GM23248 (cell line): ENCODE data around the gene WFDC1. TPM values are rescaled to one million over a fixed set of nuclear protein-coding genes. Genes with fewer than 3 reads are reported as not detected.
"Not testable (repeated sequence)": the region's sequence is repeated elsewhere in the genome, so short reads cannot be mapped to it uniquely, and the experiment has no call there.

Experiments
- DNase-seq: peaks from one replicate; pipeline ENCODE4 v3.0.0-alpha.2; 2015
- H2AFZ ChIP-seq: fragments of 200-600 bp; sonication (generic); 2 replicates; pipeline ENCODE4 v1.6.1; 2016; ENCODE audit warnings: antibody characterized with exemption
- H3F3A ChIP-seq: fragments of 200-600 bp; sonication (generic); 2 replicates; pipeline ENCODE4 v1.6.1; 2016; ENCODE audit warnings: mild to moderate bottlenecking, antibody characterized with exemption, mixed run types; ENCODE audit not compliant: insufficient read depth
- H3K27ac ChIP-seq: fragments of 200-600 bp; sonication (generic); 2 replicates; pipeline ENCODE4 v1.5.1; 2016; ENCODE audit warnings: mild to moderate bottlenecking
- H3K27me3 ChIP-seq: fragments of 200-600 bp; sonication (generic); replicated peaks from 2 replicates; pipeline ENCODE4 v1.6.1; 2016; ENCODE audit warnings: mild to moderate bottlenecking; ENCODE audit not compliant: insufficient read depth
- H3K36me3 ChIP-seq: fragments of 200-600 bp; sonication (generic); 2 replicates; pipeline ENCODE4 v1.6.1; 2016; ENCODE audit warnings: low read depth, mild to moderate bottlenecking
- H3K4me1 ChIP-seq: fragments of 200-600 bp; sonication (generic); 2 replicates; pipeline ENCODE4 v1.6.1; 2016; ENCODE audit warnings: mild to moderate bottlenecking; ENCODE audit not compliant: insufficient read depth
- H3K4me2 ChIP-seq: fragments of 200-600 bp; sonication (generic); one replicate; pipeline ENCODE4 v1.6.1; 2016; ENCODE audit warnings: mild to moderate bottlenecking; ENCODE audit not compliant: unreplicated experiment
- H3K4me3 ChIP-seq: fragments of 200-600 bp; sonication (generic); 2 replicates; pipeline ENCODE4 v1.5.1; 2016; ENCODE audit warnings: mild to moderate bottlenecking
- H3K79me2 ChIP-seq: fragments of 200-600 bp; sonication (generic); 2 replicates; pipeline ENCODE4 v1.6.1; 2016; ENCODE audit warnings: mild to moderate bottlenecking; ENCODE audit not compliant: insufficient read depth
- H3K9ac ChIP-seq: fragments of 200-600 bp; sonication (generic); 2 replicates; pipeline ENCODE4 v1.6.1; 2016; ENCODE audit warnings: mild to moderate bottlenecking
- H3K9me2 ChIP-seq: fragments of 200-600 bp; sonication (generic); 2 replicates; pipeline ENCODE4 v1.6.1; 2016; ENCODE audit warnings: mixed run types, mild to moderate bottlenecking, moderate library complexity; ENCODE audit not compliant: insufficient read depth
- H3K9me3 ChIP-seq: fragments of 200-600 bp; sonication (generic); one replicate; pipeline ENCODE4 v1.6.1; 2017; ENCODE audit warnings: low read depth
- H4K20me1 ChIP-seq: fragments of 200-600 bp; sonication (generic); 2 replicates; pipeline ENCODE4 v1.6.0; 2016; ENCODE audit not compliant: insufficient read depth
- EZH2 ChIP-seq: fragments of 200-600 bp; sonication (generic); IDR thresholded peaks from 2 replicates; pipeline ENCODE4 v1.6.1; 2018; ENCODE audit warnings: antibody characterized with exemption, mild to moderate bottlenecking; ENCODE audit not compliant: insufficient read depth, poor library complexity, severe bottlenecking
- EZH2phosphoT487 ChIP-seq: fragments of 200-600 bp; sonication (generic); IDR thresholded peaks from 2 replicates; pipeline ENCODE4 v1.6.1; 2018; ENCODE audit warnings: antibody characterized with exemption, moderate library complexity, mild to moderate bottlenecking, low read depth; ENCODE audit not compliant: insufficient read depth
- WGBS, 2 experiments: methylation state at CpG; one replicate each; pipeline ENCODE4 v1.1.6; 2015 to 2017; ENCODE audit warnings: low lambda C conversion rate in 2 of 2, low coverage in 1 of 2; ENCODE audit errors: missing lambda C conversion rate in 2 of 2; 5-methylcytosine and 5-hydroxymethylcytosine counted together
- in situ Hi-C: fragments of 300-500 bp; cut with MboI; formaldehyde crosslinking; loops from 2 replicates; pipeline ENCODE4 v1.15.0; 2020
- polyA plus RNA-seq: library from polyadenylated mRNA; unstranded; fragments of >200 nt; fragmentation: Nextera tagmentation; extraction: Ambion mirVana; gene quantifications from 2 replicates; pipeline ENCODE4 v1.2.1, GENCODE V29; 2016
- total RNA-seq: library from RNA; depleted of rRNA; stranded (reverse); fragments of >200 nt; shearing (Covaris generic); gene quantifications from 2 replicates; pipeline ENCODE4 v1.2.3, GENCODE V29; 2014

WFDC1 gene
- total and polyA plus RNA-seq, 2 experiments from 2014 or later, result 0.35 to 0.76 TPM

DNA sequence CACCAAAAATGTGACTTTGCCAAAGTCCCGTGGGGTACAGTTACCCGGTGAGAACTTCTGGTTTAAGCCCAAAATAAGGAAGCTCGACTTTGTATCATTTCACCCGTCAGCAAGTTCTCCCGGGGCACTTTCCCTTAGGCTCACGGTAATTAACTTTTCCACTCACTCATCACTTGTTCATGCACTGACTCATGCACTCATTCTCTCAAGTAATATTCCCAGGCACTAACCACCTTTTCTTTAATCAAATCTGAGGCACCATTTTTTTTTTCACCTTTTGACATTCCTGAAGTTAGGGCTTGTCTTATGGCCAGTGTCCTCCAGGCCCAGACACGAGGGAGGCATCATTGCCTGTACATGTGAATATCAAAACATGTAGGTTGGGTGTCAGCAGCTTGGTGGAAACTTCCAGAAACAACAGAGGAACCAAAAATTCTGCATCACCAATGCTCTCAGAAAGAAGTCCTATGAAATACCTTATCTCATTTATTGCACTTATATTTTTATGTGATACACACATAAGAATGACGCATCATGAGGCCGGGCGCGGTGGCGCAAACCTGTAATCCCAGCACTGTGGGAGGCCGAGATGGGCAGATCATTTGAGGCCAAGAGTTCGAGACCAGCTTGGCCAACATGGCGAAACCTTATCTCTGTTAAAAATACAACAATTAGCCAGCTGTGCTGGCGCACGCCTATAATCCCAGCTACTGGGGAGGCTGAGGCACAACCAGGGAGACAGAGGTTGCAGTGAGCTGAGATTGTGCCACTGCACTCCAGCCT, 37.5 kb downstream of the WFDC1 start:
- H3K79me2 ChIP-seq, result no peaks in the 10 kb centered on the region
- in situ Hi-C loops, result no loop called here
- no peak overlapping the region for H3K9ac ChIP-seq
- no peaks in the 10 kb centered on the region for H3K9me2 ChIP-seq
- H3K4me2 ChIP-seq, result no peak overlapping the region
- no peak overlapping the region for H3K4me3 ChIP-seq
- 73% methylated on average over 17 of the region's 17 CpGs for whole genome bisulfite sequencing, 2 experiments
- peaks cover 9% of the 10 kb centered on the region for H3K27me3 ChIP-seq
- no peak overlapping the region for H2AFZ ChIP-seq
- H3F3A ChIP-seq, result no peaks in the 10 kb centered on the region
- H3K4me1 ChIP-seq, result no peaks in the 10 kb centered on the region
- H3K9me3 ChIP-seq, result no peaks in the 10 kb centered on the region
- TF ChIP-seq EZH2phosphoT487 (no peak), EZH2 (no peak)
- no peaks in the 10 kb centered on the region for H3K36me3 ChIP-seq
- peak; percentile 61 for DNase-seq
- no peaks in the 10 kb centered on the region for H4K20me1 ChIP-seq
- H3K27ac ChIP-seq, result no peak overlapping the region

DNA sequence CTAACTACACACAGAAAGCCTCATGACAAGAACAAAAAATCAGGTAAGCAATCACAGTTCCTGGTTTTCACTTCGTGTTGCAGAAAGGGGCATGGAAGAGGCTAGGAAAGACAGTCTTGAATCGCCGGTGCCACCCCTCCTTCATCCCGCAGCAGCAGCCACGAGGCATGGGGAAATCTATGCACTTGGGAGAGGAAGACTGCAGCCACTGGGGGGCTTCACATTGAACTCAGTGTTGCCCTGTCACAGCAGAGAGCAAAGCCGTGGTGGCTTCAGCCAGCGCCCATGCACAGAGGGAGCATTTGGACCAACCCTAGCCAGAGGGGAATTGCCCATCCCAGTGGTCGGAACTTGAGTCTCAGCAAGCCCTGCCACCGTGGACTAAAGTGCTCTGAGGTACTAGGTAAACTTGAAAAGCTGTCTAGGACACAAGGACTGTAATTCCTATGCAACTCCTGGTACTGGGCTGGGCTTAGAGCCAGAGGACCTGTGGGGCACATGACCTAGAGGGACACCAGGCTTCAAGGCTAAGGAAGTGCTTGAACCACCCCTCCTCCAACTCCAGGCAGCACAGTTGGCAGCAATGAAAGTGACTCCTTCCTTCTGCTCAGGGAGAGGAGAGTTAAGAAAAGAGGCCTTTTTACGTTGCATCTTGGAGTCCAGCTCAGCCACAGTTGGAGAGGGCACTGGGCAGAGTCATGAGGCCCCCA, 38.5 kb downstream of the WFDC1 start:
- Histone ChIP-seq H3F3A (no peaks in the 10 kb centered on the region), H3K79me2 (no peaks in the 10 kb centered on the region), H3K9me3 (no peaks in the 10 kb centered on the region), H2AFZ (no peak overlapping the region), H3K36me3 (no peaks in the 10 kb centered on the region), H3K4me1 (no peaks in the 10 kb centered on the region), H3K27ac (no peak overlapping the region), H3K4me3 (no peak overlapping the region), H3K27me3 (peaks cover 14% of the 10 kb centered on the region), H3K4me2 (no peak overlapping the region), H3K9me2 (no peaks in the 10 kb centered on the region), H3K9ac (no peak overlapping the region), H4K20me1 (no peaks in the 10 kb centered on the region)
- WGBS, 2 experiments, result 48 to 52% methylated on average over 10 of the region's 10 CpGs
- in situ Hi-C loops, result no loop called here
- no peak for TF ChIP-seq EZH2
- TF ChIP-seq EZH2phosphoT487, result no peak
- DNase-seq, result no peak

DNA sequence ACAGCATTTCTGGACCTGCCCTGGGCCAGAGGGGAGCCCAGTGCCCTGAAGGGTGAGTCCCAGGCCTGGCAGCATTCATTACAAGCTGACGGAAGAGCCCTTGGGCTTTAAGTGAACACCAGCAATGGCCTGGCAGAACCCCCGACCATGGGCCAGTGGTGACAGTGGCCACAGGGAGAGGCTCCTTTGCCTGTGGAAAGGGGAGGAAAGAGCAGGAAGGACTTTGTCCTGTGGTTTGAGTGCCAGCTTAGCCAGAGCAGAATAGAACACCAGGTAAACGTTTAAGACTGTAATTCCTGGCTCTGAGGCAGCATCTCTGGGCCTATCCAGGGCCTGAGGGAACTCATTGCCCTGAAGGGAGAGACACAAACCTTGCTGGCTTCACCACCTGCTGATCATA, 39.4 kb downstream of the WFDC1 start:
- Histone ChIP-seq H3K4me3 (no peak overlapping the region), H3K36me3 (no peaks in the 10 kb centered on the region), H3K27me3 (peaks cover 24% of the 10 kb centered on the region), H3K9me2 (no peaks in the 10 kb centered on the region), H2AFZ (no peak overlapping the region), H3K9me3 (no peaks in the 10 kb centered on the region), H3K9ac (no peak overlapping the region), H4K20me1 (no peaks in the 10 kb centered on the region), H3K4me2 (no peak overlapping the region), H3K79me2 (no peaks in the 10 kb centered on the region), H3F3A (no peaks in the 10 kb centered on the region), H3K4me1 (no peaks in the 10 kb centered on the region), H3K27ac (no peak overlapping the region)
- DNase-seq, result no peak
- in situ Hi-C loops, result no loop called here
- TF ChIP-seq EZH2, result no peak
- no peak for TF ChIP-seq EZH2phosphoT487
- 55 to 60% methylated on average over 3 of the region's 3 CpGs for WGBS, 2 experiments

DNA sequence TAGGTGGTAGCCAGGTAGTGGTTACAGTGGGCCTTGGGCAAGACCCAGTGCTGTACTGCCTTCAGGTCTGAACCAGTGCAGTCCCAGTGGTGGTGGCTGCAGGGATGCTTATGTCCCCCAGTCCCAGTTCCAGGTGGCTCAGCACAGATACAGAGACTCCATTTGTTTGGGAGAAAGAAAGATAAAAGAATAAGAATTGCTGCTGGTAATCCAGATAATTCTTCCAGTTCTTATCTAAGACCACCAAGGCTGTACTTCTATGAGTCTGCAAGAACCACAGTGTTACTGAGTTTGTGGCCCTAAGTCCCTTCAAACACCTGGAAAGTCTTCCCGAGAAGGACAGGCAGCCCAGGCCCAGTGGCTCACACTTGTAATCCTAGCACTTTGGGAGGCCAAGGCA, 39.8 kb downstream of the WFDC1 start:
- DNase-seq, result no peak
- Histone ChIP-seq H3K36me3 (no peaks in the 10 kb centered on the region), H3K9me3 (no peaks in the 10 kb centered on the region), H3K79me2 (no peaks in the 10 kb centered on the region), H3K27ac (no peak overlapping the region), H3K4me2 (no peak overlapping the region), H3K9ac (no peak overlapping the region), H3K4me1 (no peaks in the 10 kb centered on the region), H3K27me3 (peaks cover 28% of the 10 kb centered on the region), H3K4me3 (no peak overlapping the region), H4K20me1 (no peaks in the 10 kb centered on the region), H3K9me2 (no peaks in the 10 kb centered on the region), H3F3A (no peaks in the 10 kb centered on the region), H2AFZ (no peak overlapping the region)
- TF ChIP-seq EZH2phosphoT487 (no peak), EZH2 (no peak)
- in situ Hi-C loops, result no loop called here
- 15 to 28% methylated on average over 1 of the region's 1 CpG for WGBS, 2 experiments

DNA sequence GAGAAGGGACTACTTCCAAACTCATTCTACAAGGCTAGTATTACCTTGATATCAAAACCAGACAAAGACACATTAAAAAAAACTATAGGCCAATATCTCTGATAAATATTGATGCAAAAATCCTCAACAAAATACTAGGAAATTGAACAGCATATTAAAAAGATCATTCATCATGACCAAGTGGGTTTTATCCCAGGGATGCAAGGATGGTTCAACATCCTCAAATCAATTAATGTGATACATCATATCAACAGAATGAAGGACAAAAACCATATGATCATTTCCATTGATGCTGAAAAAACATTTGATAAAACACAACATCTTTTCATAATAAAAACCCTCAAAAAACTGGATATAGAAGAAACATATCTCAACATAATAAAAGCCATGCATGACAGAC, 42.6 kb downstream of the WFDC1 start:
- H2AFZ ChIP-seq, H3K27ac ChIP-seq, in situ Hi-C loops, DNase-seq, H3K79me2 ChIP-seq, H3F3A ChIP-seq, H3K9me2 ChIP-seq, H3K4me3 ChIP-seq, H4K20me1 ChIP-seq, H3K4me1 ChIP-seq, H3K4me2 ChIP-seq, H3K9me3 ChIP-seq, H3K36me3 ChIP-seq, H3K9ac ChIP-seq: not testable (repeated sequence)
- H3K27me3 ChIP-seq, result peaks cover 44% of the 10 kb centered on the region
